GM12878 (cell line): ENCODE results near the gene GXYLT1. TPM values are rescaled to one million over a fixed set of nuclear protein-coding genes. Genes with fewer than 3 reads are reported as not detected.

ENCODE experiments used
- ATAC-seq: fragments of 200-7000 bp; cut with Tn5 transposase; 3 replicates; pipeline ENCODE4 v1.9.1; 2020; ENCODE audit warnings: mild to moderate bottlenecking, moderate library complexity
- BruUV-seq: library from RNA; stranded (reverse); fragments of 400-500 nt; replicated peaks from 2 replicates; lab custom pipeline; 2021; lab: Mats Ljungman, UMichigan
- CTCF ChIA-PET: fragments of 300-600 bp; sonication (Branson Sonifier 250); formaldehyde crosslinking; extraction: SDS; loops from one replicate; lab custom pipeline; 2021; ENCODE audit warnings: inconsistent platforms; lab: Yijun Ruan, JAX
- POLR2A ChIA-PET: fragments of 350-600 bp; formaldehyde crosslinking; extraction: SDS; loops from one replicate; lab custom pipeline; 2021; ENCODE audit warnings: inconsistent platforms; lab: Charles Lee
- RAD21 ChIA-PET: fragments of 300-600 bp; sonication (Branson Sonifier 250); formaldehyde crosslinking; loops from one replicate; lab custom pipeline; 2023; ENCODE audit warnings: antibody characterized with exemption; ENCODE audit not compliant: unreplicated experiment; lab: Charles Lee
- SMC1A ChIA-PET: fragments of 300-600 bp; sonication (Branson Sonifier 250); formaldehyde crosslinking; loops from one replicate; lab custom pipeline; 2023; ENCODE audit not compliant: unreplicated experiment, uncharacterized antibody; lab: Charles Lee
- DNase-seq: peaks from one replicate; pipeline ENCODE4 v3.0.0-alpha.2; 2011; ENCODE audit warnings: low read depth, low spot score
- FAIRE-seq: peaks from 3 replicates; lab custom pipeline; 2011; peaks lifted over from hg19 to GRCh38; lab: Jason Lieb, UNC
- H2AFZ ChIP-seq: 2 replicates; pipeline ENCODE4 v1.6.0; 2011; ENCODE audit warnings: low read depth, low read length, control low read depth; ENCODE audit not compliant: control insufficient read depth
- H3K27ac ChIP-seq: 2 replicates; pipeline ENCODE4 v1.5.1; 2011; ENCODE audit warnings: control low read depth; ENCODE audit not compliant: control insufficient read depth, insufficient read depth
- H3K27me3 ChIP-seq, 2 experiments: replicated peaks in 1 of 2; 2 replicates each; pipeline versions ENCODE4 v1.6.0 to v1.6.1; 2011; ENCODE audit warnings: low read length in 1 of 2; ENCODE audit not compliant: control insufficient read depth in 2 of 2, insufficient read depth in 2 of 2
- H3K36me3 ChIP-seq, 2 experiments: 2 replicates each; pipeline ENCODE4 v1.5.1; 2011; ENCODE audit warnings: low read length in 1 of 2; ENCODE audit not compliant: control insufficient read depth in 2 of 2, insufficient read depth in 2 of 2
- H3K4me1 ChIP-seq: 2 replicates; pipeline ENCODE4 v1.6.1; 2011; ENCODE audit warnings: mild to moderate bottlenecking, low read length, moderate library complexity, mixed read lengths; ENCODE audit not compliant: control insufficient read depth, insufficient read depth
- H3K4me2 ChIP-seq: 2 replicates; pipeline ENCODE4 v1.6.0; 2011; ENCODE audit warnings: control low read depth; ENCODE audit not compliant: control insufficient read depth, insufficient read depth
- H3K4me3 ChIP-seq: fragments of 200-600 bp; sonication (generic); 2 replicates; pipeline ENCODE4 v1.5.1; 2016
- H3K79me2 ChIP-seq: 2 replicates; pipeline ENCODE4 v1.6.0; 2011; ENCODE audit warnings: low read length; ENCODE audit not compliant: control insufficient read depth, insufficient read depth
- H3K9ac ChIP-seq: 2 replicates; pipeline ENCODE4 v1.8.0; 2011; ENCODE audit warnings: low read length, control low read depth, mixed read lengths; ENCODE audit not compliant: control insufficient read depth, insufficient read depth
- H3K9me3 ChIP-seq: replicated peaks from 3 replicates; pipeline ENCODE4 v1.5.1; 2011; ENCODE audit warnings: mild to moderate bottlenecking, low read length; ENCODE audit not compliant: control insufficient read depth, insufficient read depth
- H4K20me1 ChIP-seq: 2 replicates; pipeline ENCODE4 v1.6.0; 2011; ENCODE audit not compliant: control insufficient read depth, insufficient read depth
- CHD4 ChIP-seq: fragments of 200-600 bp; sonication (generic); IDR thresholded peaks from 2 replicates; pipeline ENCODE4 v1.6.1; 2016; ENCODE audit warnings: mild to moderate bottlenecking
- NFIC ChIP-seq: IDR thresholded peaks from 2 replicates; pipeline ENCODE4 v1.6.1; 2012; ENCODE audit warnings: low read depth, mild to moderate bottlenecking, inconsistent platforms, low read length, moderate library complexity
- NR2C2 ChIP-seq: IDR thresholded peaks from 2 replicates; pipeline ENCODE4 v1.6.1; 2011; ENCODE audit warnings: borderline replicate concordance, low read depth; ENCODE audit not compliant: control insufficient read depth, insufficient read length
- POLR2A ChIP-seq: IDR thresholded peaks from 2 replicates; pipeline ENCODE4 v1.6.1; 2011; ENCODE audit warnings: low read depth, mild to moderate bottlenecking, low read length
- ZNF592 ChIP-seq: fragments of 450-650 bp; IDR thresholded peaks from 2 replicates; pipeline ENCODE4 v1.6.1; 2017; ENCODE audit warnings: mild to moderate bottlenecking, moderate library complexity
- in situ Hi-C: fragments of 300-500 bp; cut with MboI; formaldehyde crosslinking; loops from 9 replicates; pipeline ENCODE4 v1.14.3; 2018; ENCODE audit warnings: mixed read lengths
- intact Hi-C: fragments of 100-400 bp; cut with micrococcal nuclease; formaldehyde crosslinking; loops from one replicate; pipeline ENCODE4 v1.14.2; 2022; ENCODE audit not compliant: unreplicated experiment
- polyA plus RNA-seq, 11 experiments: library from polyadenylated mRNA; depleted of rRNA in 4 of 11; unstranded in 6 of 11; stranded (reverse) in 5 of 11; fragments of >200 nt; fragmentation: Nextera tagmentation in 4 of 11; fragmentation: Illumina TruSeq in 1 of 11; extraction: Ambion mirVana in 4 of 11; extraction: Trizol in 1 of 11; gene quantifications; 1 replicate in 1 of 11; 2 replicates in 10 of 11; pipeline versions ENCODE4 v1.2.1 to v1.2.3, GENCODE V29; 2011 to 2016; ENCODE audit warnings: inconsistent platforms in 2 of 11, missing spikeins in 2 of 11, low read depth in 1 of 11
- total RNA-seq, 4 experiments: library from RNA; depleted of rRNA in 3 of 4; stranded (reverse); fragments of >200 nt in 3 of 4; fragmentation: Illumina TruSeq in 1 of 4; extraction: Trizol in 1 of 4; gene quantifications; 2 replicates each; pipeline versions ENCODE4 v1.2.1 to v1.2.3, GENCODE V29; 2013 to 2021

GXYLT1 gene
- total and polyA plus RNA-seq, 10 of the 15 experiments (the other 5 are each of a cell fraction or from before 2014, with no cell fraction given): 2.3 to 14.9 (median 8.9) TPM

GRCh38 chr12:42162965-42163364 lies 18.3 kb upstream of the GXYLT1 start (continued):
- no peak for TF ChIP-seq ZNF592
- no peak for TF ChIP-seq POLR2A

DNA sequence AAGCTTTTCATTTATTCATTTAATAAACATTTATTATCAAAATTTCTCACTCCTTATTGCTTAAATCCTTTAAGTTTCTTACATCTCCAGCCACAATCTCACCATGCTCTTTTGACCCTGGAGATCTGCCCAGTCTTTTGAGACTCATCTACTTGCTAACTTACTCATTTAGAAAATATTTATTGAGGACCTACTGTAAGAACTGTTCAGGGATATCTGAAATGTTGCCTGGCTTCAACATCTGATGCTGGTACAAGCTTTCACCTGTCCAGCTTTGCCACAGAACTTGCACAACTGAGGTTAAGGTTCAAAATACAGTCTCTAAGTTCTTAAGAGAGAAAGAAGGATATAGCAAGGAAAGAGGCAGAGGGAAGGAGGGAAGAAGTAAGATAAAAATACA lies 17.5 kb upstream of the GXYLT1 start:
- ATAC-seq (no peak), DNase-seq (no peak), FAIRE-seq (no peak)
- Histone ChIP-seq H3K4me1 (peaks cover 5% of the 10 kb centered on the region; the same call in 1 of the 2 replicates), H3K27me3 (no peaks in the 10 kb centered on the region), H3K36me3 (peaks cover 0 to 5% of the 10 kb centered on the region in 2 experiments; a peak in 3 of 4 replicates), H4K20me1 (no peaks in the 10 kb centered on the region), H3K9ac (no peak overlapping the region), H2AFZ (no peak overlapping the region), H3K4me3 (no peak overlapping the region), H3K27ac (no peak overlapping the region), H3K9me3 (no peaks in the 10 kb centered on the region), H3K4me2 (no peak overlapping the region), H3K79me2 (no peaks in the 10 kb centered on the region)
- ChIA-PET CTCF (interaction anchor here (1.3 to 1.9 kb wide), 3 partner anchors 15 to 38 kb away, joined by 4 read pairs; no protein-coding TSS in a partner anchor), SMC1A (interaction anchor here (1.6 kb wide), 1 partner anchor 34 kb away, joined by 3 read pairs; no protein-coding TSS in a partner anchor), RAD21 (interaction anchor here (1.3 kb wide), 1 partner anchor 170 kb away, joined by 3 read pairs; no protein-coding TSS in a partner anchor), POLR2A (no interaction called here)
- no TSS peak for BruUV-seq
- intact Hi-C loops (no loop called here), in situ Hi-C loops (no loop called here)
- TF ChIP-seq NFIC (no peak), NR2C2 (no peak), CHD4 (no peak)
